Measurements from ENCODE around the gene RBFOX2. TPM values are rescaled to one million over a fixed set of nuclear protein-coding genes. Genes with fewer than 3 reads are reported as not detected.
A peak's percentile ranks its signal among the peaks of the same experiment; 100 is the strongest.
"Not testable (repeated sequence)": the region's sequence is repeated elsewhere in the genome, so short reads cannot be mapped to it uniquely, and the experiment has no call there.

RBFOX2 gene
- total RNA-seq, 1 experiment from 2014 or later = 97.4 TPM

- no peak for DNase-seq (ENCODE audit: low read depth)
Measured at GRCh38 chr22:36009085-36009484, 19.5 kb downstream of the RBFOX2 start.

- DNase-seq (ENCODE audit: low read depth) = no peak
Measured at GRCh38 chr22:36008565-36008964, 20.1 kb downstream of the RBFOX2 start.

- no peak for DNase-seq (ENCODE audit: low read depth)
Measured at GRCh38 chr22:36008131-36008530, 20.5 kb downstream of the RBFOX2 start.

GRCh38 chr22:36003972-36004674 is 24.5 kb downstream of the RBFOX2 start:
- no peak for DNase-seq (ENCODE audit: low read depth)

- DNase-seq (ENCODE audit: low read depth) = no peak
Measured at GRCh38 chr22:36002718-36003260, 25.8 kb downstream of the RBFOX2 start.

- DNase-seq (ENCODE audit: low read depth) = no peak
Measured at GRCh38 chr22:36002084-36002483, 26.5 kb downstream of the RBFOX2 start.

- no peak for DNase-seq (ENCODE audit: low read depth)
Measured at GRCh38 chr22:35998748-35999147, 29.9 kb downstream of the RBFOX2 start.

- DNase-seq (ENCODE audit: low read depth) = no peak
Measured at GRCh38 chr22:35997438-35997837, 31.2 kb downstream of the RBFOX2 start.

GRCh38 chr22:35996596-35996995 is 32.0 kb downstream of the RBFOX2 start:
- DNase-seq (ENCODE audit: low read depth) = no peak

- peak; percentile 83 for DNase-seq (ENCODE audit: low read depth)
Measured at GRCh38 chr22:35995772-35996171, 32.9 kb downstream of the RBFOX2 start.

- DNase-seq (ENCODE audit: low read depth) = no peak
Measured at GRCh38 chr22:35995348-35995747, 33.3 kb downstream of the RBFOX2 start.

- DNase-seq (ENCODE audit: low read depth) = not testable (repeated sequence)
Measured at GRCh38 chr22:35993727-35994126, 34.9 kb downstream of the RBFOX2 start.

- no peak for DNase-seq (ENCODE audit: low read depth)
Measured at GRCh38 chr22:35993048-35993714, 35.4 kb downstream of the RBFOX2 start.

- no peak for DNase-seq (ENCODE audit: low read depth)
Measured at GRCh38 chr22:35991168-35991567, 37.5 kb downstream of the RBFOX2 start.

GRCh38 chr22:35988030-35988429 is 40.6 kb downstream of the RBFOX2 start:
- no peak for DNase-seq (ENCODE audit: low read depth)

- no peak for DNase-seq (ENCODE audit: low read depth)
Measured at GRCh38 chr22:35987487-35987886, 41.1 kb downstream of the RBFOX2 start.

GRCh38 chr22:35986088-35986487 is 42.5 kb downstream of the RBFOX2 start:
- DNase-seq (ENCODE audit: low read depth) = no peak

- DNase-seq (ENCODE audit: low read depth) = no peak
Measured at GRCh38 chr22:35985371-35985770, 43.3 kb downstream of the RBFOX2 start.

- no peak for DNase-seq (ENCODE audit: low read depth)
Measured at GRCh38 chr22:35984183-35985175, 44.1 kb downstream of the RBFOX2 start.

GRCh38 chr22:35981900-35982299 is 46.7 kb downstream of the RBFOX2 start:
- DNase-seq (ENCODE audit: low read depth) = no peak

GRCh38 chr22:35978889-35979288 is 49.7 kb downstream of the RBFOX2 start:
- no peak for DNase-seq (ENCODE audit: low read depth)

GRCh38 chr22:35978201-35978600 is 50.4 kb downstream of the RBFOX2 start:
- no peak for DNase-seq (ENCODE audit: low read depth)

Measured in HT1080 (cell line).